ENCODE measurements around the gene HOMER1.

Gene HOMER1

DNA sequence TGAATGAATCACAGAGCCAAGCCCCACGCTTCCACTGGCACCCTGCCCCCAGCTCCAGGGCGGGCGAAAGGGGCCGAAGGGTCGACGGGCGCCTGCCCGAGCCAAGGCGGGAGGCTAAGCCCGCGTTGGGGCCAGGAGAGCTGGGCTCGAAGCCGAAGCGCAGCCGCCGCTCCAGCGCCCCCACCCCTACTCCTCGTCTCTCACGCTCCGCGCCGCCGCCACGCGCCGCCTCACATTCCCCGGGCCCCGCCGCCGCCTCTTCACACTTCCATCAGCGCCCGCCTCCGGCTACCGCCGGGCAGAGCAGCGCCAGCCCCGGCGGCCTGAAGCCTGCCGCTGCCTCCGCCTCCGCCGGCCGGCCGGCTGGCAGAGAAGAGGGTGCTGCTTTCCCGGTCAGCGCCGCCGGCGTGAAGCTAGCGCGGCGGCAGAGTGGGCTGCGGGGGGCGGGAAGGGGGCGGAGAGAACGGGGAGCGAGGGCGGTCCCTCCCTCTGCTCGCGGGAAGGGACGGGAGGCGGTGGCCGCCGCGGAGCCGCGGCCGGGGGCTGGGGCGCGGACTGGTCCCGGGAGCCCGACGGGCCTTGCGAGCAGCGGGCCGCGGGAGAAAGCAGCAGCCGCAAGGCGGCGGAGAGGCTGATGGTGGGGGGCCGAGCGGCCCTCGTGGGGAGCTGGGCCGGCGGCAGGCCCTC, at the start of gene HOMER1:
TSS of gene HOMER1 (minus strand) at position 431 of the 687 bp plus-strand sequence. CDS start 1,360 bp downstream, outside the sequence.
- DNase-seq (ENCODE audit: low read depth in 2 of 2) = peak in 1 of 2 donors; percentile 63

GRCh38 chr5:79563247-79563590, 49.3 kb upstream of the HOMER1 start:
- no peak for DNase-seq (ENCODE audit: low read depth in 2 of 2)

- no peak for DNase-seq (ENCODE audit: low read depth in 2 of 2)
Measured at GRCh38 chr5:79562351-79563246, 48.7 kb upstream of the HOMER1 start.

DNA sequence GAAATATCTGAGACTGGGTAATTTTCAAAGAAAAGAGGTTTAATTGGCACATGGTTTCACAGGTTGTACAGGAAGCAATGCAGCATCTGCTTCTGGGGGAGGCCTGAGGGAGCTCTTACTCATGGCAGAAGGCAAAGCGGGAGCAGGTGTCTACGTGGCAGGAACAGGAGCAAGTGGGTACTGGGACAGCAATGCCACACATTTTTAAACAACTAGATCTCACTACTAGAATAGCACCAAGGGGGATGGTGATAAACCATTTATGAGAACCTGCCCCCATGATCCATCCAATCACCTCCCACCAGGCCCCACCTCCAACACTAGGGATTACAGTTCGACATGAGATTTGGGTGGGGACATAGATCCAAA, 47.6 kb upstream of the HOMER1 start:
- no peak for DNase-seq (ENCODE audit: low read depth in 2 of 2)

- no peak for DNase-seq (ENCODE audit: low read depth in 2 of 2)
Measured at GRCh38 chr5:79560771-79561524, 47.0 kb upstream of the HOMER1 start.

GRCh38 chr5:79555418-79555817, 41.5 kb upstream of the HOMER1 start:
- DNase-seq (ENCODE audit: low read depth in 2 of 2) = no peak

GRCh38 chr5:79552984-79553383, 39.0 kb upstream of the HOMER1 start:
- DNase-seq (ENCODE audit: low read depth in 2 of 2) = no peak

DNA sequence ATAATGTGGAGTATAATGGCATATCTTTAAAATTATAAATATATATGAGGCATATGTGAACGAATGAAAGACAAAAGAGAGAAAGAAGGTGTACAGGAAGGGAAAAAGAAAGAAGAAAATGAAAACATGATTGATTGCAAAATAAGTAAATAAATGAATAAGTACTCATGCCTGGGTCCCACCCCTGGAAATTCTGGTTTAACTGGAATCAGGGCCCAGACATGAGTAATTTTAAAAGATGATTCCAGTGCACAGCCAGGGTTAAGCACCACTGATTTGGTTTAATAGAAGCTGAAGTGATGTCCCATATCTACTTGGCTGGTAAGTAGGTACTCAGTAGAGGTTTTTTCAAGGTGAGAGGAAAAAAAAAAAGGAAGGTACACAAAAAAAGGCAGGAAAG, 34.0 kb upstream of the HOMER1 start:
- no peak for DNase-seq (ENCODE audit: low read depth in 2 of 2)

DNA sequence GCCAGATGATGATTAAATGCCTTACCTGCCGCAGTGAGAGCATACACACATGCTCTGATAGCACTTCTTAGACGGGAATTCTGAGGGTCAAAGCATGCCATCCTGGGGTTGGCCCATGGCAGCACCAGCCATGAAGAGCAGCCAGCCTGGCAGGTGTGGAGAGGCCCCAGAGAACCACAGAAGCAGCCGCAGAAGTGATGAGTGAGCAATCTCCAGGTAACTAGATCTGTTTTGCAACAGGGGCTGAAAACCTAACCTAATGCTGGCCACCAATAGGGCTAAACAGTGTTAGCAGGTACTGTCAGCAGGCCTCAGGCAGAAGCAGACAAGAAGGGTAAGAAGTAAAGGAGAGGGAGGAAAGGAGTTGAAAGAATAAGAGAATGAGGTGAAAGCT, 33.5 kb upstream of the HOMER1 start:
- no peak for DNase-seq (ENCODE audit: low read depth in 2 of 2)

DNA sequence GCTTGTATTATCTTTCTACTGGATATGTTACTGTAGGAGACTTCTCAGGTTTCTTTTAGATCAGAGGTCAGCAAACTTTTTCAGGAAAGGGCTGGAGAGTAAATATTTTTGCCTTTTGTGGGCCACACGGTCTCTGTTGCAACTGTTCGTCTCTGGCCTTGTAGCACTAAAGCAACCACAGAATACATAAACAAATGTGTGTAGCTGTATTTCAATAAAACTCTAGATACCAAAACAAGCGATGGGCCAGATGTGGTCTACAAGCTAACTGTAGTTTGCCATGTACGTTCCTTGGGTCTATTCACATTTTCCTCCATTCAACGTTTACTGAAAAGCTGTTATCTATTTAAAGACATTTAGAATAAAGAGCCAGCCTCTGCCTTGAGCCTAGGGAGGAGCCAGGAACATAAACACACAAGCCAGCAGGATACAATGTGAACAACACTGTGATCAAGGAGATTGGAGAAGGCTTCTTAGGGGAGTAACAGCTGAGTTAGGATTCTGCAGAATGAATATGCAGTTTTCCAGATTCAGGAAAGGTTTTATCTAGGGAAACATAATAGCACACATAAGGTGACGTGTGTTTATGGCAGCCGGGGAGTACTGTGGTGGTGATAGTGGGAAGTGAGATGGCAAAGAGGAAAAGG, 33.0 kb upstream of the HOMER1 start:
- DNase-seq (ENCODE audit: low read depth in 2 of 2) = no peak

DNA sequence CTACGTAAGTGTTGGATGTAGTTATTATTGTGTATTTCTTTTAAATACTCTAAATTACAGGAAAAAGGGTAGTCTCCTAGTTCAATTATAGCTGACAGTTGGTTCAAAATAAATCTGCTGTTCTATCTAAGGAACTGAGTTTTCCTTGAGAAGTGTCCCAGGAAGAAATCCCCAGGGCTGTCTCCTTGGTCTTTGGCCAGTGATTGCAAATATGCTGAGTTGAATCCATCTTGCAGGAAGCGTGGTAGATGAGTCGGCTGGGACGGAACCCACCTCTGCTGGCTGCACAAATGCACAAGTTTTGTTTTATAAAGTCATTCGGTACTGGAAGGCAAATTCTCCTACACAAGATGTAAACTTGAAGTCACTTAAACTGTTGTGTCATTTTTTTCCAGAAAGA, 30.2 kb upstream of the HOMER1 start:
- no peak for DNase-seq (ENCODE audit: low read depth in 2 of 2)

DNA sequence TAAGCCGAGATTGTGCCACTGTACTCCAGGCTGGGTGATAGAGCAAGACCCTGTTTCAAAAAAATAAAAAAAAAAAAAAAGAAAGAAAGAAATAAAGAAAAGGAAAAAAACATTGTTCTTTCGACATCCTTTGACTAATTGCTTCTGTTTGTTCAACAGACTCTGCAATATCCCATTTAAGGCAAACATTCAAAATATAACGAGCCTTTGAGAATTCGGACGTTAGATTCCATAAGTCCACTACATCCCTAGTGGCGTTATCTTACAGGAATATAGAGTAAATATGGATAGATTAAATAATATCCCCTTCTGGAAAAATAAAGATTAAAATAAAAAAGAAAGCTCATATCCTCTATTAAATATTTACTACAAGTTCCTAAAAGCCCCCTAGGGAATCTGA, 27.0 kb upstream of the HOMER1 start:
- no peak for DNase-seq (ENCODE audit: low read depth in 2 of 2)

DNA sequence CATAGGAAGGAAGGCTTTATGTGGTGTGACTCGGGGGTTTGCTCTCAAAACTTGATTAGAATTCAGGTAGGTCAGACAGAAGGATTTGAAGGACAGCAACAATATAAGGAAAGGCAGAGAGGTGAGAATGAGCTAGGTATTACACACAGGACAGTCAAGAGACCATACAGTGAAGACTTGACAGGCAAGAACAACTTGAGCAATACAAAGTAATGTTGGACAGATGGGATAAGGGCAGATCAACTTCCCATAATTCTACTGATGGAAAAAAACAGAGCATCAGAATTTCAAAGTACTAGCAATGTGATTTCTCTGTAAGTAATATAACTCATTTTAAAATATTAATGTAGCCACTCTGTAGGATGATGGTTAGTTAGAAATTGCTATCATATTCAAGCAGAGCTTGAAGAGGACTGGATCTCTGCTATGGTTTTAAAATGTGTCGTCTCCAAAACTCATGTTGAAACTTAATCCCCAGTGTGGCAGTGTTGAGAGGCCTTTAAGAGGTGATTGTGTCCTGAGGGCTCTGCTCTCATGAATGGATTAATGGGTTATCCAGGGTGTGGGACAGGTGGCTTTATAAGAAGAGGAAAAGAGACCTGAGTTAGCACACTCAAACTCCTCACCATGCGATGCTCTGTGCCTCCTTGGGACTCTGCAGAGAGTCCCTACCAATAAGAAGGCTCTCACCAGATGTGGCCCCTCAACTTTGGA, 22.4 kb upstream of the HOMER1 start:
- DNase-seq (ENCODE audit: low read depth in 2 of 2) = no peak

DNA sequence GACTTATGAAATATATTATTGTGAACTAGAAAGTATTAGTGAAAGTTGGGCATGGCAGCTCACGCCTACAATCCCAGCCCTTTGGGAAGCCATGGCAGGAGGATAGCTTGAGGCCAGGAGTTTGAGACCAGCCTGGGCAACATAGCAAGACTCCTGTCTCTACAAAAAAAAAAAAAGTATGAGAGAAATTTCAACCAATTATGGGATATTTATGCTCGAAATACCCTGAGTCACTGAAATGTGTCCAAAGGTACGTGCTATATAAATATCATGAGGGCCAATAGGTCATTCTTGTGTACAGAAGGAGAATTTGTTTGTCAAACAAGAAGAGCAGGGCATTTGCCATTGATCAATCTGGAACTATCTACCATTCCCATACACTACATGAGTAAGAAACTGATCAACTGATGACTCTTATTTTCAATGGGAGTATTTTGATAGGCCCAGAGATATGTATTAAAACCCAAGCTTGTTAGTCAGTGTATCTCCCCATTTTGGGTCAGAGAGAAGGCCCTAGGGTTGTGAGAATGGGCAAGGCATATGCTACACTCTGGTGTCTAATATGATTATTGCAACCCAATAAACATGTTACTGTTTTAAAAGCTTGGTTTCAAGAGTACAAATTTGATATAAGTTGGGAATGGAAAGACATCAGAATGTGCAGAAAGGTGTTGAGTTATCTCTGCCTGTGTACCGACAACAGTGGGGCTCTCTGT, 21.7 kb upstream of the HOMER1 start:
- DNase-seq (ENCODE audit: low read depth in 2 of 2) = no peak

DNA sequence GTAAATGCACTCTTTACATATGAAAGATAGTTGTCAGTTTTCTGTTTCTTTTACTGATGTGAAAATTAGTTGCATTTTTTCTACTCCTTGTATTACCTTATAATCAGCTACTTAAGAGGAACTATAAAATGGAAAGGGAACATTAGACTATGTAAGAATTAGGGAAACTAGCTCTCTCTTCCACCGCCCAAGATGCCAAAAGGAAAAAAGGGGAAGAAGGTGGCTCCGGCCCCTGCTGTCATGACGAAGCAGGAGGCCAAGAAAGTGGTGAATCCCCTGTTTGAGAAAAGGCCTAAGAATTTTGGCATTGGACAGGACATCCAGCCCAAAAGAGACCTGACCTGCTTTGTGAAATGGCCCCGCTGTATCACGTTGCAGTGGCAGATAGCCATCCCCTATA, 15.2 kb upstream of the HOMER1 start:
- DNase-seq (ENCODE audit: low read depth in 2 of 2) = no peak

- DNase-seq (ENCODE audit: low read depth in 2 of 2) = no peak
Measured at GRCh38 chr5:79527431-79527830, 13.5 kb upstream of the HOMER1 start.

- DNase-seq (ENCODE audit: low read depth in 2 of 2) = no peak
Measured at GRCh38 chr5:79526928-79527327, 13.0 kb upstream of the HOMER1 start.

DNA sequence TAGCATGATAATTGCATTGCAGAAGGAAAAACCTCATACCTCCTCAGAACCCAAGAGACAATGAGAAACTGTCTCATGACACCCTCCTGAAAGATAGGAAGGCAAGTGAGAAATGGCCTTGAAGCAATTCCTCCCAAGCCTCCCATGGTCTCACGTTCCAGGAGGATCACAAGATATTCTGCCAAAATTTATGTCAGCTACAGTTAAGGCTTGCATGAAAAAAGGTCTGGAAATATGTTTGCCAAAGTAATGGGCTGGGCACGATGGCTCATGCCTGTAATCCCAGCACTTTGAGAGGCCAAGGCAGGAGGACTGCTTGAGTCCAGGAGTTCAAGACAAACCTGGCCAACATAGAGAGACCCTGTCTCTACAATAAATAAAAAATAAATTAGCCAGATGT, 12.6 kb upstream of the HOMER1 start:
- DNase-seq (ENCODE audit: low read depth in 2 of 2) = no peak

DNA sequence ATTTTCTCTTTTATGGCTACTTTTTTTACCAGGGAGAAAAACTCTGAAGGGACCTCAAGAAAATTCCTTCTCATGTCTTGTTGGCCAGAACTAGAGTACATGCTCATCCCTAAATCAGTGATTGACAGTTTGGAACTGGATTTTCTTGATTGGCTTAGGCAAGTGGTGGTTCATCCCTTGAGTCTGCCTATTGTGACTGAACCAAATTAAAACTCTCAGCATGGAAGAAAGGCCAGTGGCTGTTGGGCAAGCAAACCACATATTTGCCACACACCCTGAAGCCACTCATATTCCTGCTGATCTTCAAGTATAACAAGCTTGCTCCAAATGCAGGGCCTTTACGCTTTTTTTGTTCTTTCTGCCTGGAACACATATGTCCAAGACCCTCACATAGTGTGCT, 7.2 kb upstream of the HOMER1 start:
- DNase-seq (ENCODE audit: low read depth in 2 of 2) = no peak

DNA sequence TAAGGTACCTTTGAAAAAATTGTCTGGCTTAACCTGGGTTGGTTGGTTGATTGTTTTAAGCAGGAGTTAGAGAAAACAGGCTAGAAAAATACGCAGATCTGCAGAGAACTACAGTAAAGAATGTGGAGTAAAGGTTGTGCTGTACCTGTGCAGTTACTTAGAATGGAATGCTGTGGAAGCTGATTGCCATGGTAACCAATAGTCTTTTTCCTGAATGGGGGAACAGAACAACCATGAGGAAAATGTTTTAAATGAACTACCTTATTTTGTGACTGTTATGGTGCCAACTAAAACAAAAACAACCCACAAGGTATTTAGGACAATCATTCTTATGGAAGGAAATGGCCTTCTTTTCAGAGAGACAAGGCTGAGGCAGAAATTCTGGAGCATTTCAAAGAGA, 4.8 kb upstream of the HOMER1 start:
- no peak for DNase-seq (ENCODE audit: low read depth in 2 of 2)

- DNase-seq (ENCODE audit: low read depth in 2 of 2) = no peak
Measured at GRCh38 chr5:79517601-79518000, 3.7 kb upstream of the HOMER1 start.

All from stimulated activated CD4-positive, alpha-beta T cell treated with anti-CD3 and anti-CD28 coated beads, Interleukin-1b, Interleukin-23, amount 100 ng/mL, for 1 hour (primary cell).